Measurements from ENCODE around the gene MGAT5B. TPM values are rescaled to one million over a fixed set of nuclear protein-coding genes. Genes with fewer than 3 reads are reported as not detected.

The MGAT5B gene
- total RNA-seq, 4 donors from 2014 or later: 0.19 to 0.47 TPM; not detected in 2

GRCh38 chr17:76826330-76827068 lies 41.7 kb upstream of the MGAT5B start:
- 62 to 77% methylated on average over 22 to 24 of the region's 24 CpGs for WGBS, 2 donors
- DNase-seq (ENCODE audit: low spot score in 2 of 2): no peak
- no peak for TF ChIP-seq CTCF (IDR thresholded peaks at IDR 0.05)

GRCh38 chr17:76827736-76828135 lies 40.5 kb upstream of the MGAT5B start:
- TF ChIP-seq CTCF (IDR thresholded peaks at IDR 0.05): no peak
- TF ChIP-seq POLR2A (IDR thresholded peaks at IDR 0.05): no peak
- no peak for DNase-seq (ENCODE audit: low spot score in 2 of 2)
- 74 to 76% methylated on average over 14 of the region's 14 CpGs for WGBS, 2 donors
- intact Hi-C loops (cut with DNase I; ENCODE audit: low total_unique reads): no loop called here
- no peak overlapping the region for H3K4me3 ChIP-seq (ENCODE audit: low read depth, poor library complexity, severe bottlenecking)

More at GRCh38 chr17:76826330-76827068, 41.7 kb upstream of the MGAT5B start:
- intact Hi-C loops (cut with DNase I; ENCODE audit: low total_unique reads): no loop called here
- no peak overlapping the region for H3K4me3 ChIP-seq (ENCODE audit: low read depth, poor library complexity, severe bottlenecking)

- H3K4me3 ChIP-seq (ENCODE audit: low read depth, poor library complexity, severe bottlenecking): no peak overlapping the region
- intact Hi-C loops (cut with DNase I; ENCODE audit: low total_unique reads): no loop called here
- TF ChIP-seq CTCF (IDR thresholded peaks at IDR 0.05) (no peak), POLR2A (IDR thresholded peaks at IDR 0.05) (no peak)
- 59 to 65% methylated on average over 10 of the region's 10 CpGs for WGBS, 2 donors
- DNase-seq (ENCODE audit: low spot score in 2 of 2): no peak
Observed at GRCh38 chr17:76830987-76831715, 37.1 kb upstream of the MGAT5B start.

GRCh38 chr17:76833034-76833644 lies 35.1 kb upstream of the MGAT5B start:
- WGBS, 2 donors: 88% methylated on average over 7 of the region's 7 CpGs

GRCh38 chr17:76833747-76834146 lies 34.5 kb upstream of the MGAT5B start:
- no peak overlapping the region for H3K4me3 ChIP-seq (ENCODE audit: low read depth, poor library complexity, severe bottlenecking)
- TF ChIP-seq POLR2A (IDR thresholded peaks at IDR 0.05) (no peak), CTCF (IDR thresholded peaks at IDR 0.05) (no peak)
- intact Hi-C loops (cut with DNase I; ENCODE audit: low total_unique reads): no loop called here
- DNase-seq (ENCODE audit: low spot score in 2 of 2): no peak
- 92 to 95% methylated on average over 4 of the region's 4 CpGs for whole genome bisulfite sequencing, 2 donors

More at GRCh38 chr17:76833034-76833644, 35.1 kb upstream of the MGAT5B start:
- no peak for DNase-seq (ENCODE audit: low spot score in 2 of 2)
- intact Hi-C loops (cut with DNase I; ENCODE audit: low total_unique reads): no loop called here
- no peak overlapping the region for H3K4me3 ChIP-seq (ENCODE audit: low read depth, poor library complexity, severe bottlenecking)
- TF ChIP-seq CTCF (IDR thresholded peaks at IDR 0.05): no peak
- no peak for TF ChIP-seq POLR2A (IDR thresholded peaks at IDR 0.05)

Data from lower leg skin (tissue), 4 donors.